ENCODE results near the gene DLGAP1. TPM values are rescaled to one million over a fixed set of nuclear protein-coding genes. Genes with fewer than 3 reads are reported as not detected.
"Not testable (repeated sequence)": the region's sequence is repeated elsewhere in the genome, so short reads cannot be mapped to it uniquely, and the experiment has no call there.

The DLGAP1 gene
- total RNA-seq, 1 donor from 2014 or later = 5.3 TPM

GRCh38 chr18:4385876-4386275 is 69.2 kb downstream of the DLGAP1 start:
- DNase-seq = no peak

- DNase-seq = no peak
These were observed 70.2 kb downstream of the DLGAP1 start for GRCh38 chr18:4384932-4385331.

DNA sequence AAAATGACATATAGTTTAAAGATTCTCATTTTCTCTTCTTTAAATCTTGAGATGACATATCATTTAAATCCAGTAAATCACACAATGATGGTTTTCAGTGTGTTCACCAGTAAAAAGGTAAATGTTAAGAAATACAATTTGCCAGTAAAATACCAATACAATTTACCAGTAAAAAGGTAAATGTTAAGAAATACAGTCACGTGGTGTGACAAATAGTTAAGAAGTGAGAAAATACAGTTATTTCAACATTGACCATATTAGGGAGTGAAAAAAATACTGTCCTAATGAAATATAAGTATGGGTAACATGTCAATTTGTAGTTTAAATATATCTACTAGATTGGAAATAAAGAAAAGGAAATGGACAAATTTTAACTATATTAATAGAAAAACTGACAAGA is 80.5 kb downstream of the DLGAP1 start:
- DNase-seq = no peak

DNA sequence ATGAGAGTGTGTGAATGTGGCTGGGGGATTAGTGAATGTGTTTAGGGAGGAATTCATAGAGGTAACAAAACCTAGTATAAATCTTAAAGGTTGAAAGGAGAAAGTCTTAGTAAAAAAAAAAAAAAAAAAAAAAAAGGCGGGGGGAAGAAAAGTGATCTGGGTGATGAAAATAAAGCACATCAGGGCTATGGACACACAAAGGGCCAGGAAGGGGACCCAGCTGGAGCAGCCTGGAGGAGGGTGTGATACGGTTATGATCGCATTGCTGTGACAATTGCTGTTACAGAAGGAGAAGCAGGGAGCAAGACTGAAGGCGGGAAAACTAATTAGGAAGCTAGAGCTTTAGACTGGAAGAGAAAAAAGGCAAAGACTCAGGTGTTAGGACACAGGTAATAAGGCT is 85.4 kb downstream of the DLGAP1 start:
- no peak for DNase-seq

- DNase-seq = no peak
These were observed 94.8 kb downstream of the DLGAP1 start for GRCh38 chr18:4360221-4360715.

DNA sequence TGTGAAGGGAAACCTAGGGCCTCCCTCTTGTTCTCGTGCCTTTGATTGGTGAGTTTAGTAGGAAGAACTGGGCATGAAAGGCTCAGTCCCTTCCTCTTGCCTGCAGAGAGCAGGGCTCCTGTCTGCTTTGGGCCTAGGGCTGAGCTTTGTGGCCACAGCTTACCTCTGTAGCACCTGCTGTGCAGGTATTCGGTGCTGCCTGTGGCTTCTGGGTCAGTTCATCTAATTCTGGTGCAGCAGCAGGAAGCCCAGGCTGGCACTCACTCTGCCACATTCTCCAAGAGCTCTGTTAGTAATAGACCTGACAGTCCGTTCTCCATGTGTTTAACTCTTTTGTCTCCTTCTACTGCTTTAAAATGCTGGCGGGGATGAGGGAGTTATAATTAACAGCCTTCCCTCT is 96.5 kb downstream of the DLGAP1 start:
- no peak for DNase-seq

- no peak for DNase-seq
These were observed 97.5 kb downstream of the DLGAP1 start for GRCh38 chr18:4357579-4357978.

DNA sequence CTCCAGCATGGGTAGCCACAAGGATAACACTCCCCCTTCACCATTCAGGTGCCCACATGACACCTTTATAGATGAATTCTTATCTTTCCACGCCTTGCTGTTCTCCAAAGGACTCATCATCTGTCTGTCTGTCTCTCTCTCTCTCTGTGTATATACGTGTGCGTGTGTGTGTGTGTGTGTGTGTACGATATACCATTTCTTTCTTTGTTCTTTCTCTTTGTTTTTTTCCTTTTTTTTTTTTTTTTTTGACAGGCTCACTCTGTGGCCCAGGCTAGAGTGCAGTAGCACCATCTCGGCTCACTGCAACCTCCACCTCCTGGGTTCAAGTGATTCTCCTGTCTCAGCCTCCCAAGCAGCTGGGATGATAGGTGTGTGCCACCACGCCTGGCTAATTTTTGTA is 98.2 kb downstream of the DLGAP1 start:
- no peak for DNase-seq

- DNase-seq = no peak
These were observed 101.2 kb downstream of the DLGAP1 start for GRCh38 chr18:4353853-4354418.

GRCh38 chr18:4352746-4353551 is 102.2 kb downstream of the DLGAP1 start:
- no peak for DNase-seq

DNA sequence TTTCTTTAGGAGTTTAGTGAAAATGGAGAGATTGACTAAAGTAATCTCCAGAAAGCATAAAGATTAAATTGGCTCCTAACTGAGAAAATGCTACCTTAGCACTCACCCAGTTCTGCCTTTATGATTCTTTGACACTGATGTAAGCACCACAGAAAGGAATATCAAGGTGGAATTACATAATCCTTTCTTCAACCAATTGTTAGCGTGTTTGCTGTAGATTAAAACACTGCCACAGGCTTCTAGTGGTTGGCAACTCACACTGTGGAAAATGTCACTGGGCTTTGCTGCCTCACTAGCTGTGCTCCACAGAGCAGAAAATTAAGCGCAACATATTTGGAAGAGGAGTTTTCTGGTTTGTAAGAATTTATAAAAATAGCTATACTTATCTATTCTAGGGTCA is 104.1 kb downstream of the DLGAP1 start:
- no peak for DNase-seq

DNA sequence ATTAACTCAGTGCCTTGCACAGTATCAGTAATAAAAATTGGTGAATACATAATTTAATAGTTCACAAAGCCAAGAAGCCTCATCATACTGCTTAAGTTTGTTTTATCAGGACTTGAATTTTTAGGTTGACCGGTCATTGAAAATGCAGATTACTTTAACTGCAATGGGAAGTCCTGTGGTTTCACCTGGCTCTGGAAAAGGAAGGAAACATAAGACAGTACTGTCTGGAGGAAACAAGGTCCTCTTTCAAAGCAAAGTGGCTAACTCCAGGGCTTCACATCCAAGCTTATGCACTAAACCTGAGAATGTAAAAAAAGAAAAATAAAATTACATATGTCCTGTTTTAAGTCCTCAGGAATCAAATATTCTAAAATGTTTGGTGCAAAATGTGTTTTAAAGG is 119.7 kb downstream of the DLGAP1 start:
- DNase-seq = no peak

DNA sequence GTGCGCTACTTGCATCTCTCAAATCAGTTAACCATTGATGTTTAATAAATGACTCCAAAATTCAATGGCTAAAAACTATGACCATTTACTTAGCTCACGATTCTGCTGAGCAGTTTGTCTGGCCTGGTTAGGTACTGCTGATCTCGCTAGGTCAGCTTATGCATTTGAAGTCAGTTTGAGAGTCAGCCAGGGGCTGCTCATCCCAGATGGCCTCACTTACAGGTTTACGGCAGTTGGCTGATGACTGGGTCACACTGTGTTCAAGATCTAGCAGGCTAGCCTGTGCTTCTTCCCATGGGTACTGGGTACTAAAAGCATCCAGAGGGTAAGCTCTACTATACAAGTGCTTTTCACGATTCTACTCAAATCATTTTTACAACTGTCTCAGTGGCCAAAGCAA is 122.1 kb downstream of the DLGAP1 start:
- no peak for DNase-seq

DNA sequence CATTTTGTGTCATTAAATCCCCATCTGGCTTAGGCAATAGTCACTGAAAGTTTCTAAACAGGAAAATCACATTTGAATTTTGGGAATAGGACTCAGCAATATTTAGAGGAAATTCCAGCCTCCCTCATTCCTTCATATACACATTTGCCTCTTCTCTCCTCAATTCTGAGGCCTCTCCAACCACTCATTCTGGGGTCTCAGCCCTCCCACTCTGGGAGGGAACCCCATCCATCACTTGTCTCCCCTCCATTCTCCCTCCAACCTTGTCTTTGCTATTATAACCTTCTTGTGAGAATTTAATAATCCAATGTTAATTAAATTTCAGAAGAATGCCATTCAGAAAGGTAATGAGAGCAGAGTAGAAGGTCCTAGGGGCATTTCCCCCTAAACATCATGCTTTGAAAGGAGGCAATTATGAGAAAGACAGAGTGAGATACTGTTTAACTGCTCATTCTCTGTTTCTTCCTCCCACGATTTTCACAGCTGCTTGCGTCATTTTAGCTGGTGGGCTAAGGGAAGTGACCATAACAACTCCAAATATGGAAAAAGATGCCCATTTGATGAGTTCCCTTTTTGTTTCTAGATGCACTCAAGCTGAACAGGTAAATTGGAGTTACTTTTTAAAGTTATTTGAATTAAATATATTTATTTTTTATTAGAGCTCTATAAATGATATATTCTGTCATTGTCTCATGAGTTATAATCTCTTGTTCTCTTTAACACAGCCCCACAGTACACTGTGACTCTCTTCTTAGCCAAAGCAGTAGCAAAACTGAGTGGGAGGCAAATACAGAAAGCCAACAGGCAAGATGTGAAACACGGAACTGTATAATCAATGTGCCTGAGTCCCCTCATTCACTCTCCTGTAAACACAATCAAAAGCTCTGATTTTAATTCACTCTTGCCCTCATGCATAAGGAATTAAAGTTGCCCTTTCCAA is 135.1 kb downstream of the DLGAP1 start:
- no peak for DNase-seq

- no peak for DNase-seq
These were observed 136.8 kb downstream of the DLGAP1 start for GRCh38 chr18:4318311-4318710.

DNA sequence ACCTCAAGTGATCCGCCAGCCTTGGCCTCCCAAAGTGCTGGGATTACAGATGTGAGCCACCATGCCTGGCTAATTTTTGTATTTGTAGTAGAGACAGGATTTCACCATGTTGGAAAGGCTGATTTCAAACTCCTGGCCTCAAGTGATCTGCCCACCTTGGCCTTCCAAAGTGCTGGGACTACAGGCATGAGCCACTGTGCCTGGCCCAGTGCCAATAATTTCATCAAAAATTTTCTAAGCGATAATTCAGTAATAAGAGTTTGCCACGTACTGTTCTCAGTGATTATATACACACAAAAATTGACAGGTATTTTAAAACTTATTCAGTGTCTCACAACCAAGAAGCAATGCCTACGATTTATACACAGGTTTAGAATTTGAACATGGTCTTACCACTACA is 143.2 kb downstream of the DLGAP1 start:
- DNase-seq = not testable (repeated sequence)

DNA sequence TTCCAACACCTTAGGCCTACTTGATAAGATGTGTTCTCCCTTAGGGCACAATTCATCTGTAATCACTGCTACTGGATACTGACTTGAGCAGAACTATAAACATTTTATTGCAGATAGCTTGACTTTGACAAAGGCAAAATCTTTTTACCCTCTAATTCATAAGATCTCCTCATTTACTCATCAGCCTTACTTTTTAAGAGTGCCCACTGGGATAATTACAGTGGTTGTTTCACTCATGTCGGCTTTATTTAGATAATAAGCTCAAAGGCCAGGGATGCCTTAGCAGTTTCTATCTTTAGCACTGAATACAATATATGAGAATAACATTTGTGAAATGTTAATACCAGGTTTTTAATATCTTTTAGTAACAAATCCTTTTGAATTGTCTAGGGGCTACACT is 144.0 kb downstream of the DLGAP1 start:
- DNase-seq = no peak

- DNase-seq = no peak
These were observed 145.9 kb downstream of the DLGAP1 start for GRCh38 chr18:4309227-4309626.

- no peak for DNase-seq
These were observed 146.5 kb downstream of the DLGAP1 start for GRCh38 chr18:4308576-4308975.

GRCh38 chr18:4299395-4299794 is 155.7 kb downstream of the DLGAP1 start:
- no peak for DNase-seq

GRCh38 chr18:4293337-4293736 is 161.8 kb downstream of the DLGAP1 start:
- DNase-seq = no peak

- no peak for DNase-seq
These were observed 162.4 kb downstream of the DLGAP1 start for GRCh38 chr18:4292696-4293095.

DNA sequence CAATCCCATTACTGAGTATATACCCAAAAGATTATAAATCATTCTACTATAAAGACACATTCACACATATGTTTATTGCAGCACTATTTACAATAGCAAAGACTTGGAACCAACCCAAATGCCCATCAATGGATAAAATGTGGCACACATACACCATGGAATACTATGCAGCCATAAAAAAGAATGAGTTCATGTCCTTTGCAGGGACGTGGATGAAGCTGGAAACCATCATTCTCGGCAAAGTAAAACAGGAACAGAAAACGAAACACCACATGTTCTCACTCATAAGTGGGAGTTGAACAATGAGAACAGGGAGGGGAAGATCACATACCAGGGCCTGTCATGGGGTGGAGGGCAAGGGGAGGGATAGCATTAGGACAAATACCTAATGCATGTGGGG is 167.8 kb downstream of the DLGAP1 start:
- not testable (repeated sequence) for DNase-seq

Measured in skin of body (tissue), 2 donors.